IPS-18a (cell line): ENCODE results near the gene C22orf42.
"Not testable (repeated sequence)": the region's sequence is repeated elsewhere in the genome, so short reads cannot be mapped to it uniquely, and the experiment has no call there.

Source experiments
- H3K27ac ChIP-seq: one replicate; pipeline ENCODE4 v1.5.1; 2013; ENCODE audit warnings: low read length
- H3K27me3 ChIP-seq: one replicate; pipeline ENCODE4 v1.6.1; 2013; ENCODE audit warnings: mild to moderate bottlenecking, low read length; ENCODE audit not compliant: control insufficient read depth, insufficient read depth
- H3K36me3 ChIP-seq: one replicate; pipeline ENCODE4 v1.6.1; 2013; ENCODE audit warnings: low read depth, low read length; ENCODE audit not compliant: control insufficient read depth
- H3K4me1 ChIP-seq: one replicate; pipeline ENCODE4 v1.6.1; 2013; ENCODE audit warnings: low read depth, low read length; ENCODE audit not compliant: control insufficient read depth
- H3K4me3 ChIP-seq: one replicate; pipeline ENCODE4 v1.5.1; 2013; ENCODE audit warnings: low read length
- H3K9ac ChIP-seq: one replicate; pipeline ENCODE4 v1.6.1; 2013; ENCODE audit warnings: mild to moderate bottlenecking, low read length, moderate library complexity
- H3K9me3 ChIP-seq: one replicate; pipeline ENCODE4 v1.6.1; 2013; ENCODE audit warnings: low read depth, low read length; ENCODE audit not compliant: control insufficient read depth

Gene C22orf42

DNA sequence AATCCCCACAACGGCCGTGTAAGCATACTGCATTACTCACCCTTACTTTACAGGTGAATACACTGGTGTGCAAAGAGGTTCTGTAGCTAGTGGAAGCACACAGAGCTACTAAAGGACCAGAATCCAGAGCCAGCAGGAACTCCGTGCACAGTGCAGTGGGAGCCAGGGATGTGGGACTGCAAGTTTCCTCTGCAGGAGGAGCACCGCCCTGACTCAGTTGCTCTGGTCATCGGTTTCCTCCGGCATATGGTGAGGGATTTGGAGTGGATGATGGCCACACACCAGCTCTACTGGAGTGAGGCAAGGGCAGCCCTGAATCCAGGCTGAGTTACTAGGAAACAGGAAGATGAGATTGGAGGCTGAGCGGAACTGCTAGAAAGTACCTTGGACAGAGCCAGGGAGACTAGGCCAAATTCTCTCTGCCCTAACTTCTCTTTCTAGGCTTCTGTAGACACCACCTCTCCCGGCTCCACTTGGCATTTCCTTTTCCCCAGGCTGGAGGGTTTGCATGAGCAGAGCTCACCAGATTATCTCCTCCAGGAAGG is 18.2 kb upstream of the C22orf42 start:
- Histone ChIP-seq H3K4me1 (peaks cover 5% of the 10 kb centered on the region), H3K4me3 (no peak overlapping the region), H3K27me3 (peaks cover 39% of the 10 kb centered on the region), H3K27ac (no peak overlapping the region), H3K36me3 (no peaks in the 10 kb centered on the region), H3K9me3 (no peaks in the 10 kb centered on the region), H3K9ac (no peak overlapping the region)

- Histone ChIP-seq H3K36me3 (no peaks in the 10 kb centered on the region), H3K27ac (no peak overlapping the region), H3K9ac (no peak overlapping the region), H3K4me3 (peak overlapping the region; percentile 32), H3K9me3 (no peaks in the 10 kb centered on the region), H3K4me1 (peaks cover 5% of the 10 kb centered on the region), H3K27me3 (peaks cover 39% of the 10 kb centered on the region)
Measured at GRCh38 chr22:32175683-32176644, 16.9 kb upstream of the C22orf42 start.

GRCh38 chr22:32175115-32175514 is 16.0 kb upstream of the C22orf42 start:
- H3K4me3 ChIP-seq, result peak overlapping the region; percentile 32
- no peak overlapping the region for H3K9ac ChIP-seq
- H3K27ac ChIP-seq, result no peak overlapping the region
- peaks cover 5% of the 10 kb centered on the region for H3K4me1 ChIP-seq
- H3K9me3 ChIP-seq, result no peaks in the 10 kb centered on the region
- H3K27me3 ChIP-seq, result peaks cover 39% of the 10 kb centered on the region
- no peaks in the 10 kb centered on the region for H3K36me3 ChIP-seq

- H3K27me3 ChIP-seq, result no peaks in the 10 kb centered on the region
- no peak overlapping the region for H3K9ac ChIP-seq
- no peak overlapping the region for H3K27ac ChIP-seq
- H3K36me3 ChIP-seq, result no peaks in the 10 kb centered on the region
- no peaks in the 10 kb centered on the region for H3K9me3 ChIP-seq
- H3K4me1 ChIP-seq, result no peaks in the 10 kb centered on the region
- no peak overlapping the region for H3K4me3 ChIP-seq
Measured at GRCh38 chr22:32165681-32166080, 6.6 kb upstream of the C22orf42 start.

GRCh38 chr22:32164075-32164860 is 5.2 kb upstream of the C22orf42 start:
- no peak overlapping the region for H3K4me3 ChIP-seq
- no peaks in the 10 kb centered on the region for H3K36me3 ChIP-seq
- H3K4me1 ChIP-seq, result no peaks in the 10 kb centered on the region
- no peak overlapping the region for H3K27ac ChIP-seq
- no peak overlapping the region for H3K9ac ChIP-seq
- no peaks in the 10 kb centered on the region for H3K9me3 ChIP-seq
- H3K27me3 ChIP-seq, result no peaks in the 10 kb centered on the region

DNA sequence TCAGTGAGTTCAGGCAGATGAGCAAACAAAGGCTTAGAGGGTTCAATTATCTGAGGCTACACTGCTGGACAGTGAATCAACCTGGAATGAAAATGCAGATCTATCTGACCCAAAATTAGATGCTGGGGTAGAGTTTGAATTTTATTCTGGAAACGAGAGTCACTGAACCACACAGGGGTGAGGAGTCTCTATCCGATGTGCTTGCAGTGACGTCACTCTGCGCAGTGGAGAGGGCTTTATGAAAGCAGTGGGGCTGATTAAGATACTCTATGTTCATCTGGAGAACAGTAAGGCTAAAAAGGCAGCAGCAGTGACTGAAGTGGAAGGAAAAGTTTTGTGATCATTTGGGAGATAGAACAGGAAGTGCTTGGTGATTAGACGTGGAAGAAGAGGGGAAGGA is 1.3 kb upstream of the C22orf42 start:
- not testable (repeated sequence) for H3K4me3 ChIP-seq, H3K4me1 ChIP-seq, H3K9ac ChIP-seq, H3K9me3 ChIP-seq, H3K36me3 ChIP-seq, H3K27ac ChIP-seq, H3K27me3 ChIP-seq

DNA sequence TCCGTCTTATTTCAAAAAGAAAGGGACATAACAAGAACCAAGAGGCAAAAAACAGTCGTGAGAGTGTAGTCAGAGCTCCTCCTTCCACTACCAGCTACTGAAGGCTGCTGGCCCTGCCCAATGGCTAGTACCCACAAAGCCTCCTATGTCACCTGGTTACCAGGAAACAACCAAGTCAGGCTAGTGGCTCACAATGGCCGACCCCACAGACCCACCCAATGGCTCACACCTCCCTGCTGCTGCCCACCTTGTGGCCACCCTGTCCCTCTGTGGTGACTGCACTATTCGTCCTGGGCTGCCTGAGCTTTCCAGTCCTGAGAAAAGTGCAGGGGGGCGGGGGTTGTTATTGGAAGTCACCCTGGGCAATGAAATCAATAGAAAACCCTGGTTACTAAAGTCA is 1.5 kb downstream of the C22orf42 start:
- not testable (repeated sequence) for H3K9me3 ChIP-seq, H3K36me3 ChIP-seq, H3K4me1 ChIP-seq, H3K27me3 ChIP-seq, H3K27ac ChIP-seq, H3K9ac ChIP-seq, H3K4me3 ChIP-seq

DNA sequence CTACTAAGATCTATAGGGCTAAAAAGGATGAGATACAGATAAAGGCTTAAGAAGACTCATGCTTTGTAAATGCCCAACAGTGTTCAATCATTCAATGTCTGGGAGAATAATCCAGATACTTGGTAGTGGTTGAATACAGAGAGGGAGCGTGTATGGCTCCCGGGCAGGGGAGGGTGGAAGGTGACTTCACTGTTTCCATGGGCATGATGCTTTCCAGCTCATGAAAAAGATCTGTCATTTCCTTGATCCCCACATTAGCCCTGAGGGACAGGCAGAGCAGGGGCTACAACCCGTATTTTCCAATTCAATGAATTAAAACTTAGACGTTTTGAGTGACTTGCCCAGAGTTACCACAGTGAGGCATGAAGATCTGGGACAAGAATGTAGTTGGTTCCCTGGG is 4.4 kb downstream of the C22orf42 start:
- not testable (repeated sequence) for H3K9me3 ChIP-seq, H3K27me3 ChIP-seq, H3K36me3 ChIP-seq, H3K27ac ChIP-seq, H3K4me3 ChIP-seq, H3K9ac ChIP-seq, H3K4me1 ChIP-seq

- H3K4me1 ChIP-seq, H3K4me3 ChIP-seq: not testable (repeated sequence)
Measured at GRCh38 chr22:32151641-32152040, 7.5 kb downstream of the C22orf42 start.

DNA sequence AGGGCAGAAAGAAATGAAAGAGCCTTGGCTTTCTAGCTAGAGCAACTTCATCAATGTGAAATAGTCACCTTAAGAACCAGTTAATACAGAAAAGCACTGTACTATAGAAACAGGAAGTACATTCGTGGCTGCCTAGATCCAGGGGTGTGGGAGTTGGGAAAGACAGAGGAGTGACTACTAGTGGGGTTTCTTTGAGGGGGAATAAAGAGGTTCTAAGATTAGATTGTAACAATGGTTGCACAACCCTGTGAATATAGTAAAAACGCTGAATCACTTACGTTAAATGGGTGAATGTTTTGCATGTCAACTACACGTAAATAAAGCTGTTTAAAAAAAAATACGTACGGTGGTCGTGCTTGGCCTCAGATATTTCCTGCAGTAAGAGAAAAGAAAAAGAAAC is 8.5 kb downstream of the C22orf42 start:
- H3K36me3 ChIP-seq, H3K9me3 ChIP-seq, H3K27ac ChIP-seq, H3K27me3 ChIP-seq, H3K9ac ChIP-seq, H3K4me3 ChIP-seq, H3K4me1 ChIP-seq: not testable (repeated sequence)

More at GRCh38 chr22:32151641-32152040, 7.5 kb downstream of the C22orf42 start:
- not testable (repeated sequence) for H3K9ac ChIP-seq, H3K27ac ChIP-seq, H3K9me3 ChIP-seq, H3K36me3 ChIP-seq, H3K27me3 ChIP-seq

GRCh38 chr22:32148372-32148771 is 10.7 kb downstream of the C22orf42 start:
- H3K4me3 ChIP-seq, H3K9me3 ChIP-seq, H3K9ac ChIP-seq, H3K4me1 ChIP-seq, H3K27me3 ChIP-seq, H3K27ac ChIP-seq, H3K36me3 ChIP-seq: not testable (repeated sequence)
